HG02763 (cell line): Measurements from ENCODE around the gene TF.
"Not testable (repeated sequence)": the region's sequence is repeated elsewhere in the genome, so short reads cannot be mapped to it uniquely, and the experiment has no call there.

Experiments
- ATAC-seq: cut with Tn5 transposase; IDR thresholded peaks from one replicate; pipeline ENCODE4 v1.9.1; 2021; ENCODE audit warnings: mild to moderate bottlenecking, moderate library complexity; ENCODE audit not compliant: unreplicated experiment

TF gene

DNA sequence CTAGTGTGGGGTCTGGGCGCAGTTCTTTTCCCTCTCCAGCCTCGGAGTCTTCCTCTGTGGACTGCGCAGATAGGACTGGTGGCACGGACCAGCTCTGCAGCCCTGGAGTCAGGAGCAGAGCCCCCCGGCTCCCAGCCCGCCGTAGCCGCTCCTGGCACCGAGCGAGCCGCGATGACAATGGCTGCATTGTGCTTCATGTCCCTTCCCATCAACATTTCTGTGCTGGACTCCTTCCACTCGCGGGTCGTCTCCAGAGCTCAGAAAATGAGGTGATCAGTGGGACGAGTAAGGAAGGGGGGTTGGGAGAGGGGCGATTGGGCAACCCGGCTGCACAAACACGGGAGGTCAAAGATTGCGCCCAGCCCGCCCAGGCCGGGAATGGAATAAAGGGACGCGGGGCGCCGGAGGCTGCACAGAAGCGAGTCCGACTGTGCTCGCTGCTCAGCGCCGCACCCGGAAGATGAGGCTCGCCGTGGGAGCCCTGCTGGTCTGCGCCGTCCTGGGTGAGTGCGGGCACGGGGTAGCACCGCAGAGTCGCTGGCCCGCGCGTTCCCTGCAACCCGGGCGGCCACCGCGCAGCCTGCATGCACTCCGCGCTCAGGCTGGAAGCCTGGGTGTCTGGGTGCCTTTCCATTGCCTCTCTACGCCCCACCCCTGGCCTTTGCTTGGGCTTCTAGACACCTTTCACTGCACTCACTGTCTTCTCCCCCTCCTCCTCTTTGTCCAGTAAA is at the start of gene TF:
TF (plus strand) TSS at position 413 of the 731 bp plus-strand sequence; CDS start at position 461, 48 bp downstream.
- ATAC-seq = no peak

DNA sequence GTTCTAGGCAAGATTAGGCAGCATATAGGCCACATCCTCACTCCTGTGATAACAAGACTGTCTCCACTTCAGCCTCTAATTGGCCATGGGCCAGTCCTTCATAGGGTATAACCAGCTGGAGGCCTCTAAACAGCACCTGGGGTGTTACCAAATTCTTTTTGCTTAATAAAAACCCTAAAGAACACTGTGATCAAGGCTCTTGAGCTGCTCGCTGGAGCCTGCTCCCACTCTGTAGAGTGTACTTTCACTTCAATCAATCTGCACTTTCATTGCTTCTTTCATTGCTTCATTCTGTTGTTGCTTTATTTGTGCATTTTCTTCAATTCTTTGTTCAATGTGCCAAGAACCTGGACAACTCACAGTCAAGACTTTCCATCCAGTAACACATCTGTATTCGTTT is 48.2 kb upstream of the TF start:
- no peak for ATAC-seq

DNA sequence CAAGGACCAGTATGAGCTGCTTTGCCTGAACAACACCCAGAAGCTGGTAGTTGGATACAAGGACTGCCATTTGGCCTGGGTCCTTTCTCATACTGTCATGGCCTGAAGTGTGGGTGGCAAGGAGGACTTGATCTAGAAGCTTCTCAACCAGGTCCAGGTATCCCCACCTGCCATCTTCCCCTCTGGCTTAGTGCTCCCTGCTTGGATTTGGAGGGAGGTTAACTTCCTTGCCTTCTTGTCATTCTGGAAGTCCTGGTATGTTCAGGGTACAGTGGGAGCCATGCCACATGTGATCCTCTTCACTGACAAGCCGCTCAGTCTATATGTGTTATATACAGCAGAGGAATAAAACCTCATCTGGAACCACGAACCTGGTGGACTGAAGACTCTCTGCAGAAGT is 46.7 kb upstream of the TF start:
- ATAC-seq = no peak

DNA sequence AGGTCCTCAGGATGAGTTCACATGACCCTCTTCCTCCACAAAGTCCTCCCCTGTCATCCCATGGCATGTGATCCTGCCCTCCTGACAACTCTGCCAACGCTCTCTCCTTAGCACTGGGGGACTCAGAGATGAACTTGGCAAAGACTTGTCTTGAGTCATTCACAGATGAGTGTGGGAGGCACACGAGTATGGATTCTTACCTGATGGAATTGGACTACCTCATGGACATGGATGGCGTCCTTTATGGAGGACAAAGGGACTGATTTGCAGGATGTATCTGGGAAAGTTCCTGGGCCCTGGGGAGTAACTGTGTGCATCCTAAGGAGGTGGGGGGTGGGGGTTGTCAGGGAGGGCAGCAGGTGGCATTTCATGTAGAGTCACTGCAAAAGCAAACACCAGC is 46.3 kb upstream of the TF start:
- no peak for ATAC-seq

DNA sequence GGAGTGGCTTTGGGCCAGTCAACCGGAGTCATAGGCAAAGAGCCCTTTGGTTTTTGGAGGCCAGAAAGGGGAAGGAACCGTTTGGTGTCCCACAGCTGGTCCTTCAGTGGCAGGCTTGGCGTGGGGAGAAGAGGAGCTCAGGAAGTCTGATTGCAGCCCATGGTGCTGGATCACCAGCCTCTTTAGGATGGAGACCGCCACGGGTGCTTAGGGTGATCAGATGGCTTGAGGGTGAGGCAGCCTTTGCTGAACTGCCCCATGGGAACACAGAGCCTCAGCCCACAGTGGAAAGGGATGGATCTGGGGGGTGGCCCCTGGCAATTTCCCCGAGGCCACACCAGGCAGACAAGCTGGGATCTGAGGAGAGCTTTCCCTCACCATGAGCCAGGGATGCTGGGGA is 45.8 kb upstream of the TF start:
- ATAC-seq = no peak

DNA sequence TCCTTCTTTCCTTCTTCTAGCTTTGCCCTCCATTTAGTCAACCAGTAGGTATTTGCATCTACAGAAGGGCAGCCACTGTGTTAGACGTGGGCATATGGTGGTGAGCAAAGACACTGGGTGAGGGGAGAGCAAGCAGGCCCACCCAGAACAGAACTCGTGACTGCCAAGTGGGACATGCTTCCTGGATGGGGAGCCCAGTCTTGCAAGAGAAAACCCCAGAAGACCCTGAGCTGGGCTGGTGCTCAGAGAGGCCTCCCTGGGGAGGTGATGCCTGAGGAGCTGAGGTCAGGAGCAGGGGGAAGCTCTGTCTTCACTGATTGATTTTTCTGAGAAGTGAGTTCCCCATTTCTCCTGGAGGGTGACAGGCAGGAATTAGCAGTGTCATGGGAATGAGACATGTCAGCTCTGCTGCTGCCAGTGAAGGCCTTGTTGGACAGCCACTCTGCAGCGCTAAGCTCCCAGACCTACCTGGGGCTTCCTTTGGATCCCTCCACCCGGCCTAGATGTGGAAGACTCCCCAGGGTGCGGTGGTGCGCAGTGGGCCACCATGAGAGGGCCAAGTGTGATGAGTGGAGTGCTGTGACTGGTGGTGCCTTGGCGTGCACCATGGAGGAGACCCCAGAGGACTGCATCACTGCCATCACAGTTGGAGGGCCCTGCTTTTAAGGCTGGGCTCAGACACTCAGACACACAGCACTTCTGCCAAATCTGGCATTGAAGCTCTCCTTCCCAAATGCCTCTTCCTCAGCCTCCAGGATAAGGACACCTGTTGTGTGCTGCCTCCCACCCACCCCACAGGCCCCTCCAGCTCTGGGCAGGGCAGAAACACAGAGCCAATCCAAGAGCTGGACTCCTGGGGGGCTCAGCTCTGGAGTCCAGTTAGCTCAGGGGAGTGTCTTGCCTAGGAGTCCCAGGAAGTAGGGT is 44.5 kb upstream of the TF start:
- no peak for ATAC-seq

DNA sequence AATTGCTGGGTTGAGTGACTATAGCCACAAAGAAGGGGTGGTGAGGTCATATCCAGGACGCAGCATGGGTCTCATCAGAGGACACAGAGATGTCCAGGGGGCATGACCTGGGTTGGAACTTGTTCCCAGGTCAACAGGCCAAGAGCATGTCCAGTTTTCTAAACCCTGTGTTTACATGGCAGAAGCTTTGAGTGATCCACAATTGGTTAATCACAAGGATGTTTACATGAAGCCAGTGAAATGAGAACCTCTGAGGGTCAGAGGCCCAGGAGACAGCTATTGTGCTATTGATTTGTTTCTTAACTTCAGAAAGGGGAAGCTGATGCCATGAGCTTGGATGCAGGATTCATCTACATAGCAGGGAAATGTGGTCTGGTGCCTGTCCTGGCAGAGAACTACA is 42.3 kb upstream of the TF start:
- no peak for ATAC-seq

DNA sequence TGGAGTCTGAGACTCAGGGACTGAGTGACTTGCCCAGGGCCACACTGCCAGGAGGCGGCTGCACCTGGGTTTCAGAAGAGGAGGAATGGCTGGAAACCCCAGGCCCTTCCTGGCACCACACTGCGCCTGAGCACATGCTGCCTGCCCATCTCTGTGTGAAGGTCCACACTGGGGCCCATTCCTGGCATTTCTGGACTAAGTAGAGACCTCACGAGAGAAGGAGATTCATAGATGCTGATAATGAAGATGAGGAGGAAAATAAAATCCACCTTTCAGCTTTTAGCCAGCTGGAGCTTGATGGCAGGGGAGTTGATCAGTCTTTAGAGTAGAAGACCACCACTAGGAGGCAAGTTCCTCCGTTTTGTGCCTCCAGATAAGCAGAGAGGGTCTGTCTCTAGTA is 40.2 kb upstream of the TF start:
- ATAC-seq = no peak

DNA sequence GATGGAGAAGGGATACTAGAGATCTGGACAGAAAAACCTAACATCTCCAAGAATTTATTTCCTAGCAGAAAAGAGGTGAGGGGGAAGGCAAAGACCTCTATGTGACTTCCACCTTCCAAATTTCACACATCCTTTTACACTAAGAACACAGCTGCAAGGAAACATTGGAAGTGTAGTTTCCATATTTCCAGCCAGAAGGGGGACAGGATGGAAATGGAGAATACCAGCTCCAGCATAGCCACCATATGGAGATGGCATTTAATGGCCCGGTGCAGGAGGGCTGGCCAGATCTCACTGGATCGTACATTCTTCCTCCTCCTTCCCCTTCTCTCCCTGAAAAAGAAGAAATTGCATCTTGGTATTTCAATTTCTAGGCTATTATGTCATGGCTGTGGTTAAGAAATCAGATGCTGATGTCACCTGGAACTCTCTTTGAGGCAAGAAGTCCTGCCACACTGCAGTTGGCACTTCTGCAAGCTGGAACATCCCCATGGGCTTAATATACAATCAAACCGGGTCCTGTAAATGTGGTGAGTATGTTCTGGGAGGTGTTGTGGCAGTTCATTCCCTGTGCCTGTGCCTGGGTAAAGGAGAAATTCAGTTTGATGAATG is 36.9 kb upstream of the TF start:
- ATAC-seq = no peak

DNA sequence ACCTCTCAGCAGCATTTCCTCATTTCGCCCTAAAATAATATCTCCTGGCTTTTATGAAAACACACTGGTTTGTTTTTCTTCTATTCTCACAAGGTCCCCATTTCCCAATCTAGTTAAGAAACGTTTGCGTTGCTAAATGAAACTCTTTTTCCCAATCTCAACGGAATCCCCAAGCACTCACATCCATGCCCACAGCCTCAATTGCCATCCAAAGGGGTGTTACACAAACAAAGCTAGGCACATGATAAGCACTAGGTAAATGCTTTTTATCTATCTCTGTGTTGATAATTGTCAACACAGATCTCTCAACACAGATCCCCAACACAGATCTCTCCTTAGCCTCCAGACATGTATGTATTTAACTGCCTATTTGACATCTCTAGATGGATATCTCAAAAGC is 35.2 kb upstream of the TF start:
- ATAC-seq = no peak

DNA sequence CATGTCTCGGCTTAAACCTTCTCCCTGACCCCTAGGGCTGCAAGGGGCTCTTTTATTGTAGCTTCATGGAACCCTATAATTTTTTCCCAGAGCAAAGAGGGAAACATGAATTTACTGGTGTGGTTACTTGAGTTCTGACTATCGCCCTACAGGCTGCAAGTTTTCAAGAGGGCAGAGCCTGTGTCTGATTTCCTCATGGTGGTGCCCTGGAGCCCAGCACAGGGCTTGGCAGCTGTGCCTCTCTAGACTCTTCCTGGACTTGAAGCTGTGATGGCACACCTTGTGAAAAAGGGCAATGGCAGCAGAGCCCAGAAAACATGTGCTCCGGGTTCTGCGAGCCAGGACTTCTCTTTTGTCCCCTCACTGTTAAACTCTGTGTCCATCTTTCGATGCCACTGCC is 34.2 kb upstream of the TF start:
- ATAC-seq = no peak

DNA sequence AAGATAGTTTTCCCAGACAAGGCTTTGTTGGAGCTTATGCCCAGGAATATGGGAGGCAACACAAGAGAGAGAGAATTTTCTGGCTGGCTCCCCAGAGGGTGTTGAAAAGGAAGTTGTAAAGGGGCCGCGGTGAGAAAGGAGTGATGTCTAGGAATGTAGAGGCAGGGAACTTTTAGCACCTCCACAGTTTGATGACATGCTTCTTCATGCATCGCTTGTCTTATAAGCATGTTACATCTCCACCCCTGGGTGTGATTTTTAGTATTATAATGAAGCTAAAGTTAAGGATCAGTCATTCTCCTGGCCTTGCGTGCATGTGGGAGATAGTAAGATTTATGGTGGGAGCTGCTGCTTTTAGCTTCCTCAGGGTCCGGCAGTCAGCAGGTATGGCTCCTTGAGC is 32.8 kb upstream of the TF start:
- ATAC-seq = no peak

DNA sequence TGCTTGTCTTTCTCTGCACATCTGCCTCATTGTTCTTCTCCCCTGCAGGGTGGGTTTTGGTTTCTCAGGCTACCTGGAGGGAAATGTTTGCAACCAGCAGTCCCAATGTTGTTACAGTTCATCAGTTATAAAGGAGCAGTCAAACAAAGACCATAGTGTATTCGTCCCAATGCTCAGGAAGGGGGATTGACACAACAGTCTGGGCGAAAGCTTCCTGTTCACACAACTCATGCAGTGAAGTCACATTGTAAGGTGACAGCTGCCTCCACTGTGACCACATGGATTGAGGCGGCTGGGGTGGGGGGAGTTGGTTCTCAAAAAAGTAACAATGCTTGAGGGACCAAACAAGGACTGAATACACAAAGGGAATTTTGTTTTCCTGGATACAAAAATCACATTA is 28.8 kb upstream of the TF start:
- ATAC-seq = no peak

DNA sequence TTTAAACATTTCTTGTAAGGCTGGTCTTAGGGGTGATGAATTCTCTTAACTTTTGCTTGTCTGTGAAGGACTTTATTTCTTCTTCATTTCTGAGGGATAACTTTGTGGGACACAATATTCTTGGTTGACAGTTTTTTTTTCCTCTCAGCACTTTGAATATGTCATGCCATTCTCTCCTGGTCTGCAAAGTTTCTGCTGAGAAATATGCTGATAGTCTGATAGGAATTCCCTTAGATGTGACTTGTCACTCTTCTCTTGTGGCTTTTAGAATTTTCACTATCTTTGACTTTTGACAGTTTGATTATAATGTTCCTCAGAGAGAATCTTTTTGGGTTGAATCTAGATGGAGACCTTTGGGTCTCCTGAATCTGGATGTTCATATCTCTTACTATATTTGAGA is 23.3 kb upstream of the TF start:
- no peak for ATAC-seq

DNA sequence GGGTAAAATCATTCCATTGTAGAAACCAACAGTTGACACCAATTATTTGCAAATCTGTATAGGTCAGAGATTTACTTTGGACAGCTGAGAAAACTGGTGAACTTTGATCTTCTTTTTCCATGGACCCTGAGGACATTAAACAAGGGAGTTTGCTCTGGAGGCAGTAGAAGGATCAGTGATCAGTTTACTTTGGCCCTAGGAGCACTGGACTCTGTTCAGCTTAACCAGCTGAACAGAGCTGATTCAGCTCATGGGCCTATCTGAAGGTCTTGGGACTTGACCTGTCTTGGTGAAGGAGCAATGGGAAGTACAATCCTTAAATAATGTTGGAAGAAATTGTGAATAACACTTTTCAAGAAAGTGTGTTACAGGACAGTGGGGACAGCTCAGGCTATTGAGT is 15.2 kb upstream of the TF start:
- ATAC-seq = no peak

DNA sequence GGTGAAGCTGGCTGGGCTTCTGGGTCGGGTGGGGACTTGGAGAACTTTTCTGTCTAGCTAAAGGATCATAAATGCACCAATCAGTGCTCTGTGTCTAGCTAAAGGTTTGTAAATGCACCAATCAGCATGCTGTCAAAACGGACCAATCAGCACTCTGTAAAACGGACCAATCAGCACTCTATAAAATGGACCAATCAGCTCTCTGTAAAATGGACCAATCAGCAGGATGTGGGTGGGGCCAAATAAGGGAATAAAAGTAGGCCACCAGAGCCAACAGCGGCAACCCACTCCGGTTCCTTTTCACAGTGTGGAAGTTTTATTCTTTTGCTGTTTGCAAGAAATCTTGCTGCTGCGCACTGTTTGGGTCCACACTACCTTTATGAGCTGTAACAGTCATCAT is 14.0 kb upstream of the TF start:
- ATAC-seq = not testable (repeated sequence)

DNA sequence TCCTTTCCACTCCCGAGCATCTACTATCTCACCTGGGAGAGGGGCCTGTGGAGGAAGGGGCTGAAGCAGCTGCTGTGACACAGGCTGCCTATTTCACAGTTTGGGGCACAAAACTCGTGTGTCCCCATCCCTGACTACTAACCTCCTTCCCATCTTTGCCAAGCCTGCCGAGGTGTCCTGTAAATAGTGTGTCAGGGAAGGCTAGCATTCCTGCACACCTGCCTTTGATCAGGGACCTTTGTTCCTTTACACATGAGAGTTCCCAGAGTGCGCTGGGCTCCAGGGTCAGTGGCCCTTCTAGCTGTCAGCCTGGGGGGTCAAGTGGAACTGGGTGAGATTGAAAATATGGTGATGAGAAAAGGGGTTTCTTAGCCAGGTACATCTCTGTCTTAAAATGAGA is 13.0 kb upstream of the TF start:
- no peak for ATAC-seq

DNA sequence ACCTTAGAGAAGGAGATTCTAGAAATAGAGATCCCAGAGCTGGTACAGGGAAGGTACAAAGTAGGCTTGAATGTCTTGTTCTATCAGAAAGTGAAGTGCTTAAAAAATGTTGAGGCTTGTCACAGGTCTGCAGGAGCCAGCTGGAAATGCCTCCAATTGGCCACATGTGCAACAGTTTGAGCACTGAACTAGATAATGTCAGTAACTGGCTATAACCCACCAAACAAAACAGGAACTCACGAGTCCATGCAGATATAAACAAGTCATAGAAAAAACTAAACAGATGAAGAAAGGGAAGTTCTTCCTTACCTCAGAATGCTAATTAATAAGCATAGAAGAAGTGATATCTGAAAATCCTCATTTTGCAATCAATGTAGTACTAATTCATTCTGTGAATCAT is 11.9 kb upstream of the TF start:
- no peak for ATAC-seq

DNA sequence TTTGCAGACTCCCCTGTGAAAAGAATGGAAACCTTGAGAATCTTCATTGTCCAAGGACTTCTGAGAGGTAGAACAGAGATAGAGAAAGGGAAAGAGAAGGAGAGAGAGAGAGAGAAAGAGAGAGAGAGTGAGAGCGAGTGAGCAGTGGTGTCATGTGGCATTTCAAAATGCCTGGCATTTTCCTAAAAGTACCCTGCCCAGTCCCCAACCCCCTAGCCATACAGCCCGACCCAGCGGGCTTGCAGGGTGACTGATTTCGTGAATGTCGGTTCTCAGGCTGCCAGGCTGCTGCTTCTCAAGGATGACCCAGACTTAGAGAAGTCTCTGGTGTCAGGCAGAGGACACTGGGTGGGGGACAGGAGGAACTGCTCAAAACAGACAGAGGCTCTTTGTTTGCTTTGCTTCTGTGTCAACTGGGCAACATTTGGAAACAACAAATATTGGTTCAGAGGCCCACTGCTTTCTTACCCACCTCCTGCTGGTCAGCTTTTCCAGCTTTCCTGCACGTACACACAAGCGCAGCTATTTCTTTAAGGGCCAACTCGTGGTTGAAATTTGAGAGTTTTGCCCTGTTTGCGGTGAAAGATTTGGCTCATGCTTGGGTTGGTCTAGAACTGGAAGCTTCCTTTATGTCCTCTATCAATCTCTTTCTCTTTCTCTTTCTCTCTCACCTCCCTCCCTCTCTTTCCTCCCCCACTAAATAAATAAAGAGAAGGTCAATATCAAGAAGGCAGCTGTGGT is 3.7 kb upstream of the TF start:
- ATAC-seq = no peak

DNA sequence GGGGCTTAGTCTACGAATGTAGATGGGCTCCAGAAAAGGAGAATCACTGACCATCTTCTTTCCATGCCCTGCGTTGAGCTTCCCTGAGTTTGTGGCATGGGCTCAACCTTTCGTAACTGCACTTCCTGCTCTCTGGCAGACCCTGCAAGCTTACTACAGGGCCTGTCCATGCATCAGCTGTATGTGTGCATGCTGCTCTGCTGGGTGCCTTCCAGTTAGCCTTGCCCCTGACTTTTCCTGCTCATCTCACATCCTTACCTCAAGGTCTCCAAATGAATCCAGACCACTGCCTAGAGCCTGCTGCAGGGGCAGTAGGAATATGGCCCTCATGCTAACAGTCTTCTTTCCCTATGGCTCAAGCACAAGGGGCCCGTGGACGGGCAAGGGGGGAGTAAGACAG is 2.0 kb upstream of the TF start:
- ATAC-seq = no peak

DNA sequence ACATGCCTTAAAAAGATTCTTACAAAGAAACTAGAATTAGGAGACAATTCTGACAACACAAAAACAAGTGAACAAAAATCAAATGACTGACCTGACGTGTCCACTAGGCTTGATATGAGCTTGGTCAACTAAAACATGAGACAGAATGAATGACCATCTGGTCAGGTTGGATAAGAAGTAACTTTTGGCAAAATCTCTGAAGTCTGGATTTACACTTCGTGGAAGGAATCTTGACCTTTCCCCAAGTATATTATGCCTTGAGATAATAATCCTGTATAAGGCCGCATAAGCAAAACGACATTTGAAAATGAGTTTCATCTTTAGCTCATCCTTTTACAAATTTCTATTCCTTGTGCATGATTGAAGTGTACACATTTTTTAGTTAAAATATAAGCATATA is 1.1 kb upstream of the TF start:
- no peak for ATAC-seq
